GM19238 (cell line): ENCODE measurements around the gene WIPI1.
A peak's percentile ranks its signal among the peaks of the same experiment; 100 is the strongest.

Experiments
- DNase-seq: peaks from one replicate; pipeline ENCODE4 v3.0.0; 2011; ENCODE audit warnings: low spot score; ENCODE audit not compliant: insufficient read length

Gene WIPI1

DNA sequence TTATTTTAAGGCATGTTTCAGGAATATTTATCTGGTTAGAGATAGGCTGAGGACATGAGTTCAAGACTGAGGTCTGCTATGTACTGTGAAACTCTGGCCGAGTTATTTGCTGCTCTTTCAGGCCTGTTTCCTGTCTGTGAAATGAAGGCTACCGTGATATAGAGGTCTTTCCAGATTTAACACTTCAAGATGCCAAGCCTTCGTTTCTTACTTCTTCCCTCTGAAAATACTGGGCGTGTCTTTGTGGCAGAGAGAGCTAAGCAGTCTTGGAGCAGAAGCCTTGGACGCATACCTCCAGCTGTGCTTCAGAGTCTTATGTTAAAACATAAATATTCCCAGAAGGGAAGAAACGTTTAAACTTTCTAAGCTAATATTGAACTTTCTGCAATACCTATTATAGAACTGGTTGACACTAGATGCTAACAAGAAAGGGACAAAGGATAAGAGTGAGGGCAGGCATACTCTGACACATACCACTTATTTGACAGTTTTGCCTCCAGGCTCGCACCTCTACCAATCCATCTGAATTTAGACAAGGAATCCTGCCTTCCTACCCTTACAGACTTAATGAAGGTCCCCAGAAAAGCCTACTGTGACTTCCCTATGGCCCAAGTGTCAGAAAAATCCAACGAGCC, 17.5 kb downstream of the WIPI1 start:
- no peak for DNase-seq

DNA sequence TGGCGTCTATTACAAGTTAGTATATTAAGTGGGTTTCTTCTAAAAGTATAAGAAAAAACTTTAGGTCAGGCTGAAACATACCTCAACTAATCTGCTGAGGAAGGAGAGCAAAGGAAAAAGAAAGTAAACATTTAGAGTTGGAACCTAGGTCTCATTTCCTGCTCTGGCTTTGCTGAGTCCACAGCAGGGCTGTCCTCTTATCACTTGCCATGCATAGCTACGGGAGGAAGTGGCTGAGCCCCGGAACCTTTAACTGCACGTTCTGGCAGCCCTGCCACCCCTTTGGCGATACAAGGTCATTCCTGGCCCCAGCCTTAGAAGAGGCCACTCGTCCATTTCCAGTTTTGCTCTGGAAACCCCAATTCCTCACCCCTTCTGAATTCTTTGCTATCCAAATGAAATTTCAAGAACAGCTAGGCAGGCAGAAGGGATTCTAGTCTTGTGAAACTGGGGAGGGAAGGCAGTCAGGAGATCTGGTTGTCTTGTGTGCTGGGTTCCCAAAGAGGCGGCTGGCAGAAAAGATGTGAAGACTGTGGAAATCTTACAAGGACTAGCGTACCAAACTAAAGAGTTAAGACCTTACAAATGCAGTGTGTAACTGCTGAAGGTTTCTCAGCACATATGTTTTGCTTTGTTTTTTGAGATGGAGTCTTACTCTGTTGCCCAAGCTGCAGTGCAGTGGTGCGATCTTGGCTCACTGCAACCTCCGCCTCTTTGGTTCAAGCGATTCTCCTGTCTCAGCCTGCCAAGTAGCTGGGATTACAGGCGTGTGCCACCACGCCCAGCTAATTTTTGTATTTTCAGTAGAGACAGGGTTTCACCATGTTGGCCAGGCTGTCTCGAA, 19.1 kb downstream of the WIPI1 start:
- peak; percentile 30 for DNase-seq

GRCh38 chr17:68435876-68436842, 21.1 kb downstream of the WIPI1 start:
- peak; percentile 38 for DNase-seq

DNA sequence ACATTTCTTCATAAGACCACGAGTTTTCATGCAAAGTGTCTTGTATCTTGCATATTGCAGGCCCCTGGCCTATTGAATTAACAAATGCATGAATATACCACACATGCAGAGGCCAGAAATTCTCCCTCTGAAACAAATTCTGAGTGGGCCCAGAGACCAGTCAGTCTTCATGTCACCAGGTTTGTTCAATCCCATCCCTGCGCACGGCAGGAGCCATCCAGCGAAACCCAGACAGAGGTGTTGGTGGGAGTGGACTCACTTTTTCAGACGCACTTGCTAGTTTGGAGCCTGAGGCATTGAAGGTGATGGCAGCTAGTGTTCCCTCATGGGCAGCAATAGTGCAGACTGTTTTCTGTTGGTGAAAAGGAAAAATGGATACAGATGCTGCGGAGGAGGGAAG, 21.9 kb downstream of the WIPI1 start:
- no peak for DNase-seq

DNA sequence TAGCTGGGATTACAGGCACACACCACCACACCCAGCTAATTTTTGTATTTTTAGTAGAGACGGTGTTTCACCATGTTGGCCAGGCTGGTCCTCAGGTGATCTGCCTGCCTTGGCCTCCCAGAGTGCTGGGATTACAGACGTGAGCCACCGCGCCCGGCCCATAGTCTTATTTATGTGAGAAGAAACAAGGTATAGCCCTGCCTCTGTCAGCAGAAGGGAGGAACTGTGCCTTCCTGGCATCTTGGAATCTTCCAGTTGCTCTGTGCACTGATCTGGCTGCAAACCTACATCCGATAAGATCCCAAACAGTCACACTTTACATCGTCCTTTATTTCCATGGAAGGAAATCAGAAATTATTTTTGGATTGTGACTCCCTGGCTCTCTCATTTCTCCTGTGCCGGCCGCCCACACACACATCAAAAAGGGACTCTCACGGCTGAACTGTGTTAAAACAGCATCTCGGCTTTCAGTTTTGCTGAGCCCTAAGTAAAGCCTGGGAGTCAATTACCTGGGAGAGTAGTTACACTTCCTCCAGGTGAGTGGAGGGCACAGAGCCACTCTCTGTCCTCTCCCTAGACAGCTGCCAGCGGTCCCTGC, 23.3 kb downstream of the WIPI1 start:
- DNase-seq: no peak

DNA sequence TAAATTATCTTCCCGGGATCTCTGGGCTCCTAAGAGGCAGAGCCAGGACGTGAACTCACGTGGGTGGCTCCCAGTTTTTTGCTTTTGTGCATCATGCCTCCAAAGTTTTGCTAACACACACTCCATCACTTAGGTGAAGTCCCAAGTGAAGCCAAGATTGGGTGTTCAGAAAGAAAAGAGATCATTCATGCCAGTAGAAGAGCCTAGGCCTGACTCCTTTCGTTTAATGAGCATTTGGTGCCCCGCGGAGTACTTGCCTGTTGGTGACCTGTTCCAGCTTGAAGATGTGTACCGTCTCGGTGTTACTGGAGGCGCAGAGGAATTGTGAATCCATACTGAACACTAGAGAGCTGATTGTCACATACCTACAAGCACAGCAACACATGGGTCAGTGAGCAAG, 24.1 kb downstream of the WIPI1 start:
- DNase-seq: no peak

DNA sequence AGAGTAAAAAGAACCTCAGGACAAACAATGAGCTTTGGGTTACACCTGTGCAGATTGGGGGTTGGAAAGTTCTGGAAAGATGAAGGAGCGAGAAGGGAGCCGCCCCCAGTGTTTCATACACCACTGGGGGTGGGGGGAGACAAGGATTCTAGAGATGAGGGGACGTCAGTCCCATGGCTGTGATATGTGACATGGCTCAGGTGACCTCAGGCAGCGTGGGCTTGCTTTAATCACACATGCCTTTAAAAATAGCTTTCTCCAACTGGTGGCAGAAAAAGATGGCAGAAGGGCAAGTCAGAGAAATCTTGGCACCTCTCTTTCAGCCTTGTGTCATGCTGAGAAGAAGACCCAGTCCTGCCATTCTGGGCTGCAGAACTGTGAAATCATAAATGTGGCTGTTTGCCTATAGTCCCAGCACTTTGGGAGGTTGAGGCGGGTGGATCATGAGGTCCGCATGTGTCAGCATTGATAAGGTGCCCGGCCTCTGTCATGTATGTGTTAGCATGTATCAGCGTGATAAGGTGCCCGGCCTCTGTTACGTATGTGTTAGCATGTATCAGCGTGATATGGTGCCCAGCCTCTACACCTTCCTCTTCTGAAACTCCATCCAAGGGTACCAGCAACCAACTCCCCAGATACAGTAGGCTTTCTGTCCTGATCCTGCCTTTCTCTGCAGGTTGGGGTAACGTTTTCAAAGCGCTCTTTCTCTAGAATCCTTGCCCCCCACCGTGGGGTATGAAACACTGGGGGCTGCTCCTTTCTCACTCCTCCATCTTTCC, 25.0 kb downstream of the WIPI1 start:
- no peak for DNase-seq

DNA sequence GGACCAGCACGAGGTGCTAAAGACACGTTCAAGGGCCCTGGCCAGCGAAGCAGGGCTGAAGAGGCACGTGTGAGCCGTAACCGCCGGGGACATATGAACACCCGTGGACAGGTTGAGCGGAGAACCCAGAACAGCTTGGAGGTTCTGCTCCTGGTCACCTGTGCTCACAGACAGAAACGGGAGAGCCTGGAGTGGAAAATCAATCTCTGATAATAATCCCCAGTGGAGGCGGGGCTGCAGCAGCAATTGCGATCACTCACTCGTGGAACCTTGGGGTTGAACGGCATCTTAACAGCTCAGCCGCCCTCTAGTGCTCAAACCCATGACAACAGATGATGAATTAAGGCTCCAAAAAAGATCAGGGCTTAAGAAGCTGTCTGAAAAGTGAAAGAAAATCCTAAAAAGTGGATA, 25.6 kb downstream of the WIPI1 start:
- no peak for DNase-seq

GRCh38 chr17:68431045-68431608, 26.2 kb downstream of the WIPI1 start:
- DNase-seq: no peak

- no peak for DNase-seq
Measured at GRCh38 chr17:68429881-68430280, 27.4 kb downstream of the WIPI1 start.

DNA sequence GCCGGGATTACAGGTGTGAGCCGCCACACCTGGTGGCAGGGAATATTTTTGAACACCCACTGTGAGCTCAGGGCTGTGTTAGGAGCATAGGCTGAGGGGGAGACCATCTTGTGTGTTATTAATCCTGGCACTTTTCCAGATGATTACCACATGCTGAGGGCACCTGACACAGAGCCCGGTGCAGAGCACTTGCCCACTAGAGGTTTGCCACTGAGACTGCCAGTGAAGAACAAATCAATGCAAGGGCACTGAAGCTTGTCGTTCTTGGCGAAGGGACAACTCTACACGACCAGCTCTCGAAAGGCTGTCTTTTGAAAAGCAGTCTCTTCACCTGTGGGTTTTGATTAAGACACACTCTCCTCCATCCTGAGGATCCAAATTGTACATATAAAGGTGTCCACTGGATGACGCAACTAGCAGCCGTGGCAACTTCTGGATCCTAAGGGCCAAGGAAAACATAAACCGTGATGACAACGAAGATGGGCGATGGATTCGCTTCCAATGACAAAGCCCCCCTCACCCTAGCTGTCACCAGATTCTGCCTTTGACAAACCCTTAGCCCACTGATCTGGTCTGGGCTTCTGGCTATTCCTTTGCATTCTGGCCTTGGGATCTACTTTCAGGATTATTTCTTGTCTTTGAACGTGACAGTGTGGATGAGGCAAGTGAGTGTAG, 28.7 kb downstream of the WIPI1 start:
- no peak for DNase-seq

GRCh38 chr17:68427575-68427974, 29.7 kb downstream of the WIPI1 start:
- DNase-seq: no peak

DNA sequence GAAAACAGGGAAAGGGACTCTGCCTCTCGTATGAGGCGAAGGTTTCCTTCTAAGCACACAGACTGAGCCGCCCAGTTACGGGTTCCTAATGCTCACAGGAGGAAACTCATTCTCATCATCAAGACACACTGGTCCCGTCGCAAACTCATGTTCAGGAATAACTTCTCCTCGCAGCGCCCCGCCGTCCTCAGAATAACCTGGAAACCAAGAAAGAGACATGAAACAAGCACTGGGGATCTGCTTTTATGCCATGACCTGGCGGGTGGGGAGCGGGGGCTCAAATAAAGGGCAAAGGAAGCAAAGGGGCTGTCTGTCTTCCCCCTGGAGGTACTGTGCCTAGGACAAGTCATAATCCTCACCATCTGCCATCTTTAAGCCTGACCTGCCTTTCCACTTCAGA, 31.3 kb downstream of the WIPI1 start:
- no peak for DNase-seq

DNA sequence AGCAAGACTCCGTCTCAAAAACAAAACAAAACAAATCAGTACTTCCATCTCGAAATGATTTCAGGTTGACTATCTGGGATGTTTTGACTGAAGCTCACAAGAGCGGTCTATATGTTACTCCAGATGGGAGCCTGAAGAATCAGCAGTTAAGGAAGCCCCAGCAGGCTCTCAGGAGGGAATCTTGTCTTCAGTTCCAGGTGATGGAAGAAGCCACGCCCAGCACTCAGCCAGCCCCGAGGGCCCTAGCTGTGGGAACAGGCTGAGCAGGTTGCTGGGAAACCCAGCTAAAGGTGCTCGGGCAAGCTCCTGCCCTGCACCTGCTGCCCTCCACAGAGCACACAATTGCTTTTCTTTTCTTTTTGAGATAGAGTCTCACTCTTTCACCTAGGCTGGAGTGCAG, 32.4 kb downstream of the WIPI1 start:
- DNase-seq: no peak

DNA sequence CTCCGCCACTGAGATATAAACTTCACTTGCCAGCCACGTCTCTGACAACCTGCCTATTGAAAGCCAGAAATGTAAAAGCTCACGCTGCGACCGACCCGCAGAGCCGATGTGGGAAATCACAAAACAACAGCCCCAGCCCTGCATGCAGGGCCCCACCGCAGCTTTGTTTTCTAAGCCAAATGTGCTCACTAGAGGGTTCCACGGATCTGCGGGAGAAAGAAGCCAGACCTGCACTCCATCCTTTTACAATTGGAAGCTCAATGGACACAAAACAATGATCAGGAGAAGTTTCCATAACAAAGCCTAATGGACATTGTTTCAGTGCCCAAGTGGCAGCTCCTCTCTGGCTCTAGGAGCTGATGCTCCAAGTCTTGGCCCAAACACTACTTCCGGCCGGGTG, 33.1 kb downstream of the WIPI1 start:
- DNase-seq: no peak

GRCh38 chr17:68423251-68423650, 34.0 kb downstream of the WIPI1 start:
- DNase-seq: no peak

- DNase-seq: no peak
Measured at GRCh38 chr17:68422821-68423220, 34.5 kb downstream of the WIPI1 start.

GRCh38 chr17:68421486-68421885, 35.8 kb downstream of the WIPI1 start:
- no peak for DNase-seq

DNA sequence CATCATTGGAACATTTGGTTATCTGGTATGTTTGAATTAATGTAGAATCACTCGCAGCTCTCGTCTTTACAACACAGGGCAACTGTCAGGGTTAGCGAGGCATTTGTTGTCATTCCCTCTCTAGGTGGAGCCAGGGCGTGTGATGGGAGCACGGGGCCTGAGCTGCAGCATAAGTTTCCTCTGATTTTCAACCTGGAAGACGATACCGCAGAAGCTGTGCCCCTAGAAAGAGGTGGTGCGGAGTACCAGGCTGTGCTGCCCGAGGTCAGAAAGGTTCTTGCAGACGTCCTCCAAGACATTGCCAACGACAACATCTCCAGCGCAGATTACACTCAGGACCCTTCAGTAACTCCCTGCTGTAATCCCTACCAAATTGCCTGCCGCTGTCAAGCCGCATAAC, 37.2 kb downstream of the WIPI1 start:
- no peak for DNase-seq

DNA sequence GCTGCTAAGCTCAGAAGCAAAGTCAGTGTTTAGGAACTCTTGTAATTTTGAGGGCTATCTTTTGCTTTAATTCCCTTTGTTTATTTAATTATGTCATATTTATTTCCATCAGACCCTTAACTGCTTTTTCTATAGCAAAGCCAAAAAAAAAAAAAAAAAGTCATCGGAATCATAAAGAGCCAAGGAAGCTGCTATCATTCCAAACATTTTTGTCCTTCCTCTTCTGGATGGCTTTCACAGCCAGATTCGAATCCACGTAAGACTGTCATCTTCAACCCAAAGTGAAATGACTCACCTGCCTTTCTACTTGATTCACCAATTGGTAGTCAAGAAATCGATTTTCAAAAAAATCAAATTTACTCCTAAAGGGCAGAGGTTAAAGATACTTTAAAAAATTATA, 38.4 kb downstream of the WIPI1 start:
- no peak for DNase-seq
